Gastroesophageal sphincter (tissue), 4 donors: ENCODE measurements around the gene SLC25A25. TPM values are rescaled to one million over a fixed set of nuclear protein-coding genes. Genes with fewer than 3 reads are reported as not detected.

ENCODE experiments used
- ATAC-seq: fragments of 150-250 bp; one replicate; pipeline ENCODE4 v1.9.1; 2016; ENCODE audit warnings: mild to moderate bottlenecking, moderate library complexity
- H3K27ac ChIP-seq, 4 donors: fragments of 200-600 bp; sonication (generic) in 3 of 4; 1 replicate in 3 of 4; 2 replicates in 1 of 4; pipeline ENCODE4 v1.5.1; 2016 to 2019
- H3K27me3 ChIP-seq: fragments of 200-600 bp; sonication (generic); one replicate; pipeline ENCODE4 v1.5.1; 2019
- H3K36me3 ChIP-seq, 2 donors: fragments of 200-600 bp; sonication (generic); one replicate each; pipeline ENCODE4 v1.5.1; 2019; ENCODE audit warnings: control low read depth in 1 of 2
- H3K4me1 ChIP-seq, 3 donors: fragments of 200-600 bp; sonication (generic); 1 replicate in 2 of 3; 2 replicates in 1 of 3; pipeline ENCODE4 v1.5.1; 2016 to 2019; ENCODE audit warnings: control low read depth in 2 of 3
- H3K4me3 ChIP-seq, 2 donors: fragments of 200-600 bp; sonication (generic); one replicate each; pipeline ENCODE4 v1.5.1; 2019; ENCODE audit warnings: mild to moderate bottlenecking in 1 of 2, moderate library complexity in 1 of 2
- H3K9me3 ChIP-seq, 3 donors: fragments of 200-600 bp; sonication (generic); one replicate each; pipeline ENCODE4 v1.5.1; 2017 to 2019; ENCODE audit warnings: control low read depth in 2 of 3
- EP300 ChIP-seq: sonication (generic); formaldehyde crosslinking; IDR thresholded peaks from one replicate; pipeline ENCODE4 v1.6.1; 2017; ENCODE audit warnings: antibody characterized with exemption, mild to moderate bottlenecking
- POLR2A ChIP-seq, 2 donors: fragments of 450-650 bp; IDR thresholded peaks; one replicate each; pipeline ENCODE4 v1.6.1; 2017; ENCODE audit warnings: antibody characterized with exemption in 2 of 2, mild to moderate bottlenecking in 2 of 2, moderate library complexity in 1 of 2
- POLR2AphosphoS5 ChIP-seq: sonication (generic); formaldehyde crosslinking; IDR thresholded peaks from one replicate; pipeline ENCODE4 v1.6.1; 2017; ENCODE audit warnings: antibody characterized with exemption
- WGBS, 2 donors: methylation state at CpG; one replicate each; pipeline ENCODE4 v1.1.5; 2018; ENCODE audit warnings: low coverage in 1 of 2; 5-methylcytosine and 5-hydroxymethylcytosine counted together
- total RNA-seq, 4 donors: library from RNA; depleted of rRNA; stranded (reverse); fragments of >200 nt; gene quantifications; one replicate each; pipeline ENCODE4 v1.1.0, GENCODE V29; 2016
- TF ChIP-seq, protein P1 (sequence below), 4 experiments: fragments of 200-600 bp in 2 of 4; fragments of 450-650 bp in 2 of 4; sonication (generic) in 1 of 4; IDR thresholded peaks; one replicate each; pipeline ENCODE4 v1.5.1; 2017 to 2019; ENCODE audit warnings: antibody characterized with exemption in 4 of 4, mild to moderate bottlenecking in 2 of 4, moderate library complexity in 2 of 4

The SLC25A25 gene
- total RNA-seq, 4 donors from 2014 or later, result 16.1 to 64.1 (median 18.3) TPM

DNA sequence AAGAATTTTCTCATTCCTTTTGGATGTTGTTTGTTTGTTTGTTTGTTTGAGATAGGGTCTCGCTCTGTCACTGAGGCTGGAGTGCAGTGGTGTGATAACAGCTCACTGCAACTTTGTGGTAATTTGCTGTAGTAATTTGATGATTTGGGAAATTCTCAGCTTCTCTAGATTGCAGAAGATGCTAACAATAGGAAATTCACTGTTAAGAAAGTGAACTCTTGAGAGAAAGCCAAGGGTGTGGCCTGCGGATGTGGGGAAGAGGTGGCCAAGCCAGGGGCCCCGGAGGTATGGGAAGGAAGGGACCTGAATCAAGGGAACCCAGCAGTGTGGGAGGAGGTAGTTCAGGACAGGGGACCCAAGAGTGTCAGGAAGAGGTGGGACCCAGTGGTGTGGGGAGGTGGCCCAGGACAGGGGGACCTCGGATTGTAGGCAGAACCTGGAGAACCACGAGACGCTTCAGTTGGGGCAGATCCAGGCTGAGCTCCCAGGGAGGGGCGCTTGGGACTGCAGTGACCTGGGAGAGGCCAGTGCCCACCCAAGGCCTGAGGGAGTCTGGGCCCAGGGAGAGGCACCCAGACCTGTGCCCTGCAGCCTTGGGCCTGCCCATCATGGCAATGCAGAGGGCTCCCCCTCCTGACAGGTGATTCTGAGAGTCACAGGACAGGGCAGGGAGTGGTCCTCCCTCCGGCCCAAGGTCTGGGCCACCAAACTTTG, 75.7 kb downstream of the SLC25A25 start:
- no peak overlapping the region for H3K27ac ChIP-seq
- no peaks in the 10 kb centered on the region for H3K36me3 ChIP-seq
- peaks cover 0 to 2% (median under 1%) of the 10 kb centered on the region in 3 donors for H3K4me1 ChIP-seq
- TF ChIP-seq POLR2A (IDR thresholded peaks at IDR 0.05), result no peak
- TF ChIP-seq, protein P1, sequence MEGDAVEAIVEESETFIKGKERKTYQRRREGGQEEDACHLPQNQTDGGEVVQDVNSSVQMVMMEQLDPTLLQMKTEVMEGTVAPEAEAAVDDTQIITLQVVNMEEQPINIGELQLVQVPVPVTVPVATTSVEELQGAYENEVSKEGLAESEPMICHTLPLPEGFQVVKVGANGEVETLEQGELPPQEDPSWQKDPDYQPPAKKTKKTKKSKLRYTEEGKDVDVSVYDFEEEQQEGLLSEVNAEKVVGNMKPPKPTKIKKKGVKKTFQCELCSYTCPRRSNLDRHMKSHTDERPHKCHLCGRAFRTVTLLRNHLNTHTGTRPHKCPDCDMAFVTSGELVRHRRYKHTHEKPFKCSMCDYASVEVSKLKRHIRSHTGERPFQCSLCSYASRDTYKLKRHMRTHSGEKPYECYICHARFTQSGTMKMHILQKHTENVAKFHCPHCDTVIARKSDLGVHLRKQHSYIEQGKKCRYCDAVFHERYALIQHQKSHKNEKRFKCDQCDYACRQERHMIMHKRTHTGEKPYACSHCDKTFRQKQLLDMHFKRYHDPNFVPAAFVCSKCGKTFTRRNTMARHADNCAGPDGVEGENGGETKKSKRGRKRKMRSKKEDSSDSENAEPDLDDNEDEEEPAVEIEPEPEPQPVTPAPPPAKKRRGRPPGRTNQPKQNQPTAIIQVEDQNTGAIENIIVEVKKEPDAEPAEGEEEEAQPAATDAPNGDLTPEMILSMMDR (IDR thresholded peaks at IDR 0.05), result no peak
- no peak for TF ChIP-seq POLR2AphosphoS5
- no peaks in the 10 kb centered on the region for H3K9me3 ChIP-seq
- H3K4me3 ChIP-seq, result no peak overlapping the region
- WGBS, 2 donors, result 53 to 100% methylated on average over 1 to 3 of the region's 8 CpGs
- no peak for ATAC-seq
- no peaks in the 10 kb centered on the region for H3K27me3 ChIP-seq

DNA sequence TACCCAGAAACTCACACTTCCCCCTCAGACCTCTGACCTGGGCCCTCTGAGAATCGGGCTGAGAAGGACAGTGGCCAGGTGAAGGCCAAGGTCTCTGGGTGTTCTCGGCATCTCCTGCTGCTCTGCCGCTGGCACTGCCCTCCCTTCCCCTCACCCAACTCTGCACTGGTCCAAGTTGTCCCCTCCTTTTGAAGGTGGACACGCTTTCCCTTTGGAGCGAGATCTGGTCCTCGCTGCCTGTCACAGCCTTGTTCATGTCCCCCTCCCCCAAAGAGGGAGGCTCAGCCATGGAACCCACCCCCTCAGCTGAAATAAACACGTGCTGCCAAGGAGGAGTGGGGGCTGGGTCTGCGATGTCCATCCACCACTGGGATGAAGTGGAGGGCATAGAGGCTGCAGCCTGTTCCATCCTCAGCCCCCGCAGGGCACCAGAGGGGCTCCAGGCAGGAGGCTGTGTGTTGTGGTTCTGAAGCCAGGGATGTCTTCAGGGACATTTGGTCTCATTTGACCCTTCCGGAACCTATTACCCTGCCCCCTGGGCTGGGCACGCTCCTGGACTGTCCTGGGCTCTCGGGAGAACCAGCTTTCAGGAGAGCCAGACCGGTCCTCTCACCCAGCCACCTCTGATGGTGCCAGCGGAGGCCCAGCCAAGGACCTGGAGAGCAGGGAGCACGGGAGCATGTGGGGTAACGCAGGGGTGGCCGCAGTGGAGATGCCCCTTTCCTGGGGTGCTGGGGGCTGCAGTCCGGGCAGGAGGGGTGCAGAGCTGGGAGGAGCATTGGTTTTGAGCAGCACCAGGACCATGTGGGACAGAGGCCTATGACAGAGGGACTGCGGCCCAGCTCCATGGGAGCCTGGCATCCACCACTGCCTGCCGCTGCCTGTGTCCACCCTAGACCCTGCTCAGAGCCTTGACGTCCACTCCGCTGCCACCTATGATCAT, 76.5 kb downstream of the SLC25A25 start:
- WGBS, 2 donors, result 100% methylated on average over 1 of the region's 22 CpGs; no CpG with 5 or more reads in 1 of the 2 donors
- Histone ChIP-seq H3K9me3 (no peaks in the 10 kb centered on the region), H3K27me3 (no peaks in the 10 kb centered on the region), H3K27ac (no peak overlapping the region), H3K4me3 (no peak overlapping the region), H3K4me1 (peaks cover 0 to 11% (median 6%) of the 10 kb centered on the region in 3 donors), H3K36me3 (no peaks in the 10 kb centered on the region)
- ATAC-seq, result no peak
- TF ChIP-seq EP300, result no peak
- no peak for TF ChIP-seq POLR2A (IDR thresholded peaks at IDR 0.05)
- no peak for TF ChIP-seq POLR2AphosphoS5
- TF ChIP-seq, protein P1 (IDR thresholded peaks at IDR 0.05), result no peak

DNA sequence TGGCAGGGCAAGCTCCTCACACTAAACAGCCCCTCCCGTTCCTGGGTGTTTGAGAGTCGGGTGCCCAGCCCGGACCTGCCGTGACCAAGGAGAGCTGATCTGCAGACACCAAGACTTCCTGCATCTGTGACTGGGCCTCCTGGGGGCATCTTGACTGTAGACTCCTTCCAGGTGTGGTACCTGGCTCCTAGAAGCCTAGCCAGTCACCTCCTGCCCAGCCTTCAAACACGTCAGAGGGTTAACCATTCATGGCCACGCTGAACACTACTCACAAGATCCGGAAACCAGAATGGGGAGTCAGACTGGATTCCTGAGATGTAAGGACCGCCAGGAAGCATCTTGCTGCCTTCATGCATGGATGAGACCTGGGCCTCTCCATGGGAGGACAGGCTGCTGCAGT, 77.5 kb downstream of the SLC25A25 start:
- Histone ChIP-seq H3K36me3 (no peaks in the 10 kb centered on the region), H3K9me3 (no peaks in the 10 kb centered on the region), H3K27ac (no peak overlapping the region), H3K4me3 (no peak overlapping the region), H3K4me1 (peaks cover 0 to 11% (median 6%) of the 10 kb centered on the region in 3 donors), H3K27me3 (no peaks in the 10 kb centered on the region)
- TF ChIP-seq EP300, result no peak
- TF ChIP-seq, protein P1 (IDR thresholded peaks at IDR 0.05), result no peak
- no peak for TF ChIP-seq POLR2A (IDR thresholded peaks at IDR 0.05)
- no peak for TF ChIP-seq POLR2AphosphoS5
- no CpG with 5 or more reads among the region's 8 CpGs for WGBS, 2 donors
- ATAC-seq, result no peak

GRCh38 chr9:128145951-128146351, 77.9 kb downstream of the SLC25A25 start:
- Histone ChIP-seq H3K4me3 (no peak overlapping the region), H3K9me3 (no peaks in the 10 kb centered on the region), H3K27ac (no peak overlapping the region), H3K36me3 (no peaks in the 10 kb centered on the region), H3K4me1 (peaks cover 0 to 11% (median 6%) of the 10 kb centered on the region in 3 donors), H3K27me3 (no peaks in the 10 kb centered on the region)
- no peak for ATAC-seq
- TF ChIP-seq POLR2A (IDR thresholded peaks at IDR 0.05), result no peak
- TF ChIP-seq, protein P1 (IDR thresholded peaks at IDR 0.05), result no peak
- TF ChIP-seq POLR2AphosphoS5, result no peak
- TF ChIP-seq EP300, result no peak
- WGBS, 2 donors, result 60 to 80% methylated on average over 1 to 2 of the region's 13 CpGs
